Adrenal gland (tissue), 5 donors: ENCODE results near the gene DAAM2.

Experiments
- POLR2A ChIP-seq, 2 donors: fragments of 450-650 bp; IDR thresholded peaks; one replicate each; pipeline ENCODE4 v1.6.1; 2017; ENCODE audit warnings: antibody characterized with exemption in 2 of 2, mild to moderate bottlenecking in 2 of 2, moderate library complexity in 1 of 2
- TF ChIP-seq, protein P1 (sequence below), 6 experiments: fragments of 450-650 bp in 4 of 6; fragments of 200-600 bp in 2 of 6; sonication (generic) in 1 of 6; IDR thresholded peaks; 1 replicate in 5 of 6; 2 replicates in 1 of 6; pipeline versions ENCODE4 v1.5.1 to v1.8.0; 2016 to 2021; ENCODE audit warnings: antibody characterized with exemption in 6 of 6, mild to moderate bottlenecking in 2 of 6, moderate library complexity in 1 of 6
- donor health status: DM: no; HTN: no; CAD: no.

DNA sequence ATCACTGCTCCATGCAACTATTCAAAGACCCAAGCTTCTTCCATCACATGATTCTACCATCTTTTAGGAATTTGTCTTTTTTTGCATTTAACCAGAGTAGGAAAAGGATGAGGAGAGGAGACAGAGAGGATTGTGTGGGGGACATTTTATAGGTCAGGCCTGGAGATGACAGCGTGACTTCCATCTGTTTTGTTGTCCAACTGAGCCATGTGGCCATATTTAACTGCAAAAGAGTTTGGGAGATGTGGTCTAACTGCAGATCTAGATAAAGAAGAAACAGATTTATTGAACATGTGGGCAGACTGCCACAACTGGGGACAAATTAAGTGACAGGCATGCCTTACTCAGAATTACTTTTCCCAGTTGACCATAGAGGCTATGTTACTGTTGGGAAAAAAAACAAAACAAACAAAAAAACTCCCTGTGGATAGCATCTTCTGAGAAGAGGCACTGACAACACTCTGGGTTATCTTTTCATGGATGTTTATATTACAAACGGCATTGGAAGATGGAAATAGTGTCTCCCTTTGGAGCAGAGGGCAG, 161.0 kb downstream of the DAAM2 start:
- TF ChIP-seq POLR2A (IDR thresholded peaks at IDR 0.05), result no peak
- TF ChIP-seq, protein P1, sequence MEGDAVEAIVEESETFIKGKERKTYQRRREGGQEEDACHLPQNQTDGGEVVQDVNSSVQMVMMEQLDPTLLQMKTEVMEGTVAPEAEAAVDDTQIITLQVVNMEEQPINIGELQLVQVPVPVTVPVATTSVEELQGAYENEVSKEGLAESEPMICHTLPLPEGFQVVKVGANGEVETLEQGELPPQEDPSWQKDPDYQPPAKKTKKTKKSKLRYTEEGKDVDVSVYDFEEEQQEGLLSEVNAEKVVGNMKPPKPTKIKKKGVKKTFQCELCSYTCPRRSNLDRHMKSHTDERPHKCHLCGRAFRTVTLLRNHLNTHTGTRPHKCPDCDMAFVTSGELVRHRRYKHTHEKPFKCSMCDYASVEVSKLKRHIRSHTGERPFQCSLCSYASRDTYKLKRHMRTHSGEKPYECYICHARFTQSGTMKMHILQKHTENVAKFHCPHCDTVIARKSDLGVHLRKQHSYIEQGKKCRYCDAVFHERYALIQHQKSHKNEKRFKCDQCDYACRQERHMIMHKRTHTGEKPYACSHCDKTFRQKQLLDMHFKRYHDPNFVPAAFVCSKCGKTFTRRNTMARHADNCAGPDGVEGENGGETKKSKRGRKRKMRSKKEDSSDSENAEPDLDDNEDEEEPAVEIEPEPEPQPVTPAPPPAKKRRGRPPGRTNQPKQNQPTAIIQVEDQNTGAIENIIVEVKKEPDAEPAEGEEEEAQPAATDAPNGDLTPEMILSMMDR (IDR thresholded peaks at IDR 0.05), result no peak
